22Rv1 (cell line): ENCODE results near the gene RASL10A.

Experiments
- H3K27ac ChIP-seq: fragments of 450-650 bp; 2 replicates; pipeline ENCODE4 v1.5.1; 2017
- CTCF ChIP-seq: fragments of 450-650 bp; IDR thresholded peaks from 2 replicates; pipeline ENCODE4 v1.5.1; 2017; ENCODE audit warnings: mild to moderate bottlenecking
- ZFX ChIP-seq: fragments of 450-650 bp; IDR thresholded peaks from 2 replicates; pipeline ENCODE4 v1.6.1; 2017; ENCODE audit warnings: antibody characterized with exemption, borderline replicate concordance

The RASL10A gene

GRCh38 chr22:29269731-29270474 lies 45.6 kb downstream of the RASL10A start:
- TF ChIP-seq CTCF (no peak), ZFX (no peak)
- H3K27ac ChIP-seq = peak overlapping the region; percentile 93

- TF ChIP-seq CTCF = no peak
- no peak for TF ChIP-seq ZFX
- H3K27ac ChIP-seq = peak overlapping the region; percentile 93
Measured at GRCh38 chr22:29269230-29269604, 46.3 kb downstream of the RASL10A start.

GRCh38 chr22:29268511-29269229 lies 46.8 kb downstream of the RASL10A start:
- H3K27ac ChIP-seq = peak overlapping the region; percentile 93

GRCh38 chr22:29267858-29268510 lies 47.5 kb downstream of the RASL10A start, which contains the start of the genes EWSR1 and RHBDD3:
TSS of gene EWSR1 (plus strand) at chr22:29268268. CDS start at chr22:29268337, 69 bp downstream.
TSS of gene RHBDD3 (minus strand) at chr22:29267981. CDS start at chr22:29265626, 2,355 bp downstream.
- no peak for TF ChIP-seq ZFX

More at GRCh38 chr22:29268511-29269229, 46.8 kb downstream of the RASL10A start:
- TF ChIP-seq ZFX (no peak), CTCF (no peak)

GRCh38 chr22:29267462-29267857 lies 48.0 kb downstream of the RASL10A start:
- peak overlapping the region; percentile 93 for H3K27ac ChIP-seq
- TF ChIP-seq ZFX (no peak), CTCF (no peak)

More at GRCh38 chr22:29267858-29268510, 47.5 kb downstream of the RASL10A start, which contains the start of the genes EWSR1 and RHBDD3:
- peak within 1 kb of the TSS; percentile 93 for H3K27ac ChIP-seq

- peak overlapping the region; percentile 93 for H3K27ac ChIP-seq
- TF ChIP-seq CTCF (no peak), ZFX (no peak)
Measured at GRCh38 chr22:29266564-29267461, 48.7 kb downstream of the RASL10A start.

GRCh38 chr22:29265929-29266328 lies 49.6 kb downstream of the RASL10A start:
- H3K27ac ChIP-seq = peak overlapping the region; percentile 93
- no peak for TF ChIP-seq CTCF
